ENCODE data around the gene FBXO24.

Gene FBXO24

DNA sequence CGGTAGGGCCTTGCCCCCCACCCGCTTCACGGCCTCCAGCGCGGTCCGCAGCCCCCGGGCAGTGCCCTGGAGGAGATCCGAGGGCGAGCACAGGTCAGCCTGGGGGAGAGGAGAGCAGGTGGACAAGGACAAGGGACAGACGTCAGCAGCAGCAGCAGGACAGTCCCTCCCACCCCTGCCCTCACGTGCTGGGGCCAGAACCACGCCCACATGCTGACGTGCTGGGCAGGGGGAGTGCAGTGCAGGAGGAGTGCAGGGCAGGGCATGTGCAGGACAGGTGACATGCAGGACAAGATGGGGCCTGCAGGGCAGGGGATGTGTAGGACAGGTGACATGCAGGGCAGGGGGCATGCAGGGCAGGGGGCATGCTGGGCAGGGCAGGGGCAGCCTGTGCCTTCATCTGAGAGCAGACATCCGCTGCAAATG is 10.9 kb upstream of the FBXO24 start:
- DNase-seq, result no peak

DNA sequence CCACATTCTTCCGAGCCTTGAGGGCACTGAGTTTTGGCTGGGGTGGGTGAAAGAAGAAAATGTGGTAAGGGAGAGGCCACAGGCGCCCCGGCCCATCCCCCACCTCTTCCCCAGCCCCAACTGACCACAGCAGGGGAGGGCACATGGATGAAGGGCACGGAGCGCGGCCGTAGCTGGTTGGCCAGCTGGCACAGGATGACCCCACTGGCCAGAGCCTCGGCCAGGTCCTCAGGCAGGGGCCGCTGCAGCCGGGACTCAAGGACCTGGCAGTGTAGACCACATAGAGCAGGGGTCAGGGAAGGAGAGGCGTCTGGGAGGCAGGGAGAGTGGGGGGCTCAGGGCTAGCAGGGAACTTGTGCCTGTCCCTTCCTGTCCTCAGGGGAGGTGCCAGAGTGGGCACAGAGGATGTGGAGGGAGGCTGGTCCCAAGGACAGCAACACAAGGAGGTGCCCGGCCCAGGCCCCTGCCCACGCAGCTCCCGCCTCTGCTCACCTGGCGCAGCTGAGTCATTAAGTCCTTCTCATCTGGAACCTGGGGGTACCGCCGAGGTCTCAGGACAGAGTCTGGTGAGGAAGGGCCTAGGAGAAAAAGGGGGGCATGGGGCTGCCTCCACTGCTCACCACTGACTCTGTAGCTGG is 10.3 kb upstream of the FBXO24 start:
- no peak for DNase-seq

DNA sequence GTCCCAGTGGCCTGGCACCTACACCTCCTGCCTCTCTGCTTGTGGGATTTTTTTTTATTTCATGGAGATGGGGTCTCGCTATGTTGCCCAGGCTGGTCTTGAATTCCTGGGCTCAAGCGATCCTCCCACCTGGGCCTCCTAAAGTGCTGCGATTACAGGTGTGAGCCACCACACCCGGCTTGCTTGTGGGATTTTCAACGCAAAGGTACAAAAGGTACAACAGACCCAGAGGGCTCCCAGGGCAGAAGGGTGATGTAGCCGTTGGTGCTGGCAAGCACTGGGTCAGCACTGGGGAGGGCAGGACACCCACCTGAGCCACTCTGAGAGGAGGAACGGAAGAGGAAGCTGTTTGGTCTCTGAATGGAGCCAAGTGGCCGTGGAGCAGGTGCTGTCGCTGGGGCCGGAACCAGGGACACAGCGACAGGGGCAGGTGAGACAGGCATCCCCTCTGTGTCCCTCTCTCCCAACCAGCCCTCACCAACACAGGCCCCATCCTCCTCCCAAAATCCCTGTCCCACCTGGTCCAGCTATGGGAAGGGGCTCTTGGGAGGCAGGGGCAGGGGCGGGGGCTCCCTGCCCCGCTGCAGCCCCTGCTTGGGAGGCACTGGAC is 9.6 kb upstream of the FBXO24 start:
- DNase-seq, result no peak

DNA sequence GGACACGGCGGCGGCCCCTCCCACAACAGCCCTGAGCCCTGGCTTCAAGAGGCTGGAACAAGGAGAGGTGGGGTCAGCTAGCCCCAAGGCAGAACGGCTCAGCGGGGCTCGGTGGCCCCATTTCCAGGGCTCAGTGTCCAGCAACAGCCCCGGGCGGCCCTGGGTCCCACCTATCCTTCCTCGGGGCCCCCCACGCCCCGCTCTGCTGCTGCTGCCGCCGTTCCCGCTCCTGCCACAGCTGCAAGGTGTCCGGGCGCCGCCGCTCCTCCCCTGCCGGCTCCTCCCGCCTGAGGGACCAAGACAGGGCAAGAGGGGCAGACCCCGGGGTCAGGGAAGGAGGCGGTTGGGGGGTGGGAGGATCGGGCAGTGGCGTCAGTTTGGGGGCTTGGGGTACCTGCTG is 9.0 kb upstream of the FBXO24 start:
- no peak for DNase-seq

- DNase-seq, result no peak
These were observed 8.6 kb upstream of the FBXO24 start for GRCh38 chr7:100577507-100577906.

- no peak for DNase-seq
These were observed 7.6 kb upstream of the FBXO24 start for GRCh38 chr7:100578246-100579183.

DNA sequence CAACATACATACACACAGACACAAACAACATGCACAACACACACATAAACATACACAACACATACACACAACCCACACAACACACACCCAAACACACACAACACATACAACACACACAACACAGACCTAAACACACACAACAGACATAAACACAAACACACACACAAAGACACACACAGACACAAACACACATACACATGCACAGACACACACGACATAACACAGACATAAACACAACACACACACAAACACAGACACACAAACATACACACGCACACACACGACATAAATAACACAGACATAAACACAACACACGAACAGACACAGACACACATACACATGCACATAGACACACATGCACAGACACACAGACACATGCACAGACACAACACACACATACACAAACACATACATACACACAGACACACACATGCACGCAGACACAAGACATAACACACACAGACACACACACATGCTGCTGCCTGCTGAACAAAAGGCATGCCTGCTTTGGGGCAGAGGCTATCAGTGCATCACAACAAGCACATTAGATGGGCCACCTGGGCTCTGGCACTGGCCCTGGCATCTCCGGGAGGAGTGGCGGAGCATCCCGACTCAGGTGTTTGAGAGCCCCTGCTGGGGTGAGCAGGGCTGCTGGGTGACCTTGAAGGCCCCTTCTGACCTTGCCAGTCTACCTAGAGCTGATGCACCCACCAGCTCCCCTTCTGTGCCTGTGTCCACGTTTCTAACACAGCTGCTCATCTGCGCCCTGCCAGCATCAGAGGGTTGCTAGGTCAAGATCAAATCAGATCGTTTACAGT is 5.5 kb upstream of the FBXO24 start:
- DNase-seq, result no peak

DNA sequence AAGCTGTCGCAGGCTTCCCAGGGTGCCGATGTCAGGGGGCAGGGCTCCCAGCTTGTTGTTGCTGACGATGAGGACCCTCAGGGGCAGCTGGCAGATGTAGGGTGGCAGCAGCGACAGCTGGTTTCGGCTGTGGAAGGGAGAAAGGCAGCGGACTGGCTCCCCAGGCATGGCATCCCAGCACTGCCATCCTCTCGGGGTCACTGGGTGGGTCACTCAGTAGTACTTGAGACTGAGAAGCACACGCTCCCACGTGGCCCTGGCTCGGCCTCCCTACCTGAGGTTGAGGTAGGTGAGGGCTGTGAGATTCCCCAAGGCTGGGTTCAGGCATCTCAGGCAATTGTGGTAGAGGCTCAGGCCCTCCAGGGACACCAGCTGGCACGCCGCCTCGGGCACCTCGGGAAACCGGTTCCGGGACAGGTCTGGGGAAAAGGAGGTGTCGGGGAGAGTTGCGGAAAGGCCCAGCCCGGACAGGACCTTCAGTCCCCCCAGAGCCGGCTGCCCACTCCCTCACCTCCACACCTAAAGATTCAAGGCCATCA is 4.0 kb upstream of the FBXO24 start:
- no peak for DNase-seq

DNA sequence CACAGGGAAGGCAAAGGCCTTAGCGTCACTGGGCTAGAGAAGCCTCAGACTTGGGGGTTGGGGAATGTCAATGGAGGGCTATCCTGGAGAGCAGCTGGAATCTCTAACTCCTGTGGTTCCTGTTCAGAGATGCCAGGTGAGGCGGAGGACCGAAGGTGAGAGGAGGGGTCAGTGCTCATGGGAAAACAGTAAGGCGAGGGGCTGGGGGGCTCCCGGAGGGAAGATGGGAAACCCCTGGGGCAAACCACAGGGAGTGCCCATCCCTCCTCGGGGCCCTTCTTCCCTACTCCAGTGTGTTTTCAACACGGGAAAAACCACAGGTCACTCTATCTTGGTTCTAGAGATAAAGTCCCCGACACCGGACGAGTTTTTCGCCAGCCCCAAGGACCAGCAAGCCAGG is 3.5 kb upstream of the FBXO24 start:
- DNase-seq, result no peak

GRCh38 chr7:100583132-100584053 is 2.7 kb upstream of the FBXO24 start:
- DNase-seq, result peak in 2 of 4 experiments; percentile 38 to 48

GRCh38 chr7:100584054-100584682 is 2.0 kb upstream of the FBXO24 start:
- no peak for DNase-seq

- DNase-seq, result no peak
These were observed 1.2 kb upstream of the FBXO24 start for GRCh38 chr7:100584683-100585510.

DNA sequence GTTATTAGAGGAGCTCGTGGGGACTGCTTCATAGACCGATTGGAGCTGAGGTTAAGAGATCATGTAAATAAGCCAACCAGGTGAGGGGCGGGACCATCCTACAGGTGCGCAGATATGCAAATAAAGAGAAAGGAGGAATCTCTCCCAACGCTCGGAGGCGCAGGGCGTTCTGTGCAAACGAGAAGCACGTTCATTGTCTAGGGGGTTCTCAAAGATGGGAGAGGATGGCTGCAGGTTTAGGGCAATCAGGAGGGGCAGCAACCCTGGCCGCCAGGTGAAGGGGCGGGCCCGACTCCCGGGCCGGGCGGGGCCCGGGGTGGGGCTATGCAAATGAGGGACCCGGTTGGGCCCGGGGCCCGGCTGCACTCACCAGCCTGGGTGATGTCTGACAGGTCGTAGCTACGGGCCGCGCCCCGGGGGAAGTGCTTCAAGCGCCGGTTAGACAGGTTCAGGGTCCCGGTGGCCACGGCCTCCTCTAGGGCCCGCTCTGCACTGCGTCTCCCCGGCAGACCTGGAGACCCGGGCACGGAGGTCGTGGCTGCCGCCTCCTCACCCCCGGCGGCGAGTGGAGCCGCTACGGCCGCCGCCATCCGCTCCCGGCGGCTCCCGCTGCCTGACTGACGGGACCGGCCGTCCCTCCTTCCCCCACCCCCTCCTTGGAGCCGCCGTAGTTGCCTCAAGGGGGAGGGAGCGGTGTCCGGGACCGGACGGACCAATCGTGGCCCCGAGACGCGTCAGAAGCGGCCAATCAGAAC is 440 bp upstream of the FBXO24 start, which contains the start of gene LRCH4:
TSS of gene LRCH4 (minus strand) at position 619 of the 755 bp plus-strand sequence. CDS start at position 590, 29 bp downstream.
- DNase-seq, result peak in 3 of 4 experiments; percentile 42 to 62 (median 59)

DNA sequence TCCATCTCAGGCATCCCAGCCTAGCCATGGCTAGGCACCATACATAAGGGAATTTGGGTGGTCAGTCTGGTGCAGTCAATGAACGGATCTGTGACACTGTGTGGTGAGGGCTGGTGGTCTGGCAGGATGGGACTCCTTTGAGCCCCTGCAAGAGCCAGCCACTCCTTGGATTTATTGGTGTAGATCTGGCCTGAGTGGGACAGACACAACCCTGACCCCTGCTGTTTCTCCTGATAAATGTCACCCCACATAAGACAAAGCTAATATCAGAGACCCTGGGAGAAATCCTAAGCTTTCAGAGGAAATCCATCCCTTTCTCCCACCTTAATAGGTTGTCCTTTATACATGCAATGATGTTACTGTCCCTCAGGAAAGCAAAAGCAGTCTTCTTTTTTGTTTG is 2.3 kb downstream of the FBXO24 start:
- DNase-seq, result no peak

- DNase-seq, result no peak
These were observed 3.3 kb downstream of the FBXO24 start for GRCh38 chr7:100589341-100589947.

DNA sequence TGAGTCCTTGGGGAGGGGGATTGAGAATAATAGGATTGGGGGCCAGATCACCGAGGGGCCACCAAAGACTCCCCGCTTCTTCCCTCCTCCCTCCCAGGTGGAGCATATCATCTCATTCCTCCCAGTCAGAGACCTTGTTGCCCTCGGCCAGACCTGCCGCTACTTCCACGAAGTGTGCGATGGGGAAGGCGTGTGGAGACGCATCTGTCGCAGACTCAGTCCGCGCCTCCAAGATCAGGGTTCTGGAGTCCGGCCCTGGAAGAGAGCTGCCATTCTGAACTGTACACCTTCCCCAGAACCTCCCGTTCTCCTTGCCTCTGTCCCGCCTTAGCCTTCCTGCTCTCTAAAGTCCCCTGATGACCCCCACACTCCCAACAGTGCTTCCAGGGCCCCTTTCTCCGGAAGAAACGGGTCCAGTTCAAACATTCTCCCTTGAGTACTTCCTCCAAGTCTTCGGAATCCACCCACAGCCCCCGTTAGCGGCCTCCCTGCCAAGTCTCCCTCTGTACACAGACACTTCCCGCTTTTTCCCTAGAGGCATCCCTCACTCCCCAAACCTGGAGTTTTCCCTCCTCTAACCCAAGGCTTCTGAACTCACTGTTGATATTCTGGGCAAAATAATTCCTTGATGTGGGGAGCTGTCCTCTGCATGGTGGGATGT is 4.1 kb downstream of the FBXO24 start:
- no peak for DNase-seq

- no peak for DNase-seq
These were observed 5.5 kb downstream of the FBXO24 start for GRCh38 chr7:100591596-100591995.

DNA sequence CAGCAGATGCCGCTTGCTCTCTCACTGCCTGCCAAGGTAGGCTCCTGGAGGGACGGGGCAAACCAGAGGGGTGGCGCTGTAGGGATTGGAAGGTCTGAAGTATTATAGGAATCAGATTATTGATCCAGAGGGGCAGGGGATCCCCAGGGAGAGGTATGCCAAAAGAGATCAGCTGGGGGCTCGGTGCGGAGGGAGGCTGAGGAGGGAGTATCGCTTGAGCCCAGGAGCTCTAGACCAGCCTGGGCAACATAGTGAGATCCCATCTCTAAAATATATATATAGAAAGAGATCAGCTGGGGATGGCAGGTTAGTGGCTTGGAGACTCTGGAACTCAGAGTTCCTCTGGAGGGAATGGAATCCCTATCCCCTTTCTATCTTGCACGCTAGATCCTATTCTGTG is 9.1 kb downstream of the FBXO24 start:
- DNase-seq, result no peak
